Measurements from ENCODE around the gene PRKCA. TPM values are rescaled to one million over a fixed set of nuclear protein-coding genes. Genes with fewer than 3 reads are reported as not detected.

The PRKCA gene
- total and polyA plus RNA-seq, 2 of the 13 experiments (the other 11 are each of a cell fraction or from before 2014, with no cell fraction given) = 18.5 to 21.5 TPM

GRCh38 chr17:66272811-66273585, 29.4 kb upstream of the PRKCA start:
- H4K20me1 ChIP-seq (ENCODE audit: insufficient read depth, low read length) = no peaks in the 10 kb centered on the region
- H3K4me1 ChIP-seq (ENCODE audit: insufficient read depth, low read length) = peaks cover 35% of the 10 kb centered on the region
- H3K27ac ChIP-seq (ENCODE audit: extremely low read length, insufficient read depth, low read length) = no peak overlapping the region
- WGBS (ENCODE audit: low lambda C conversion rate) = 50% methylated on average over 5 of the region's 5 CpGs
- no peaks in the 10 kb centered on the region for H3K36me3 ChIP-seq (replicated peaks in 1 of 2; ENCODE audit: control insufficient read depth in 1 of 2, insufficient read depth in 2 of 2, low read length in 2 of 2)
- FAIRE-seq = no peak
- ATAC-seq = no peak
- no TSS peak for BruUV-seq (replicated peaks)
- no peaks in the 10 kb centered on the region for H3K27me3 ChIP-seq (ENCODE audit: control insufficient read depth in 1 of 2, insufficient read depth in 2 of 2, low read length in 2 of 2)
- TF ChIP-seq, protein P1, sequence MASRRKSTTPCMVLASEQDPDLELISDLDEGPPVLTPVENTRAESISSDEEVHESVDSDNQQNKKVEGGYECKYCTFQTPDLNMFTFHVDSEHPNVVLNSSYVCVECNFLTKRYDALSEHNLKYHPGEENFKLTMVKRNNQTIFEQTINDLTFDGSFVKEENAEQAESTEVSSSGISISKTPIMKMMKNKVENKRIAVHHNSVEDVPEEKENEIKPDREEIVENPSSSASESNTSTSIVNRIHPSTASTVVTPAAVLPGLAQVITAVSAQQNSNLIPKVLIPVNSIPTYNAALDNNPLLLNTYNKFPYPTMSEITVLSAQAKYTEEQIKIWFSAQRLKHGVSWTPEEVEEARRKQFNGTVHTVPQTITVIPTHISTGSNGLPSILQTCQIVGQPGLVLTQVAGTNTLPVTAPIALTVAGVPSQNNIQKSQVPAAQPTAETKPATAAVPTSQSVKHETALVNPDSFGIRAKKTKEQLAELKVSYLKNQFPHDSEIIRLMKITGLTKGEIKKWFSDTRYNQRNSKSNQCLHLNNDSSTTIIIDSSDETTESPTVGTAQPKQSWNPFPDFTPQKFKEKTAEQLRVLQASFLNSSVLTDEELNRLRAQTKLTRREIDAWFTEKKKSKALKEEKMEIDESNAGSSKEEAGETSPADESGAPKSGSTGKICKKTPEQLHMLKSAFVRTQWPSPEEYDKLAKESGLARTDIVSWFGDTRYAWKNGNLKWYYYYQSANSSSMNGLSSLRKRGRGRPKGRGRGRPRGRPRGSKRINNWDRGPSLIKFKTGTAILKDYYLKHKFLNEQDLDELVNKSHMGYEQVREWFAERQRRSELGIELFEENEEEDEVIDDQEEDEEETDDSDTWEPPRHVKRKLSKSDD (CRISPR knock-in tag; IDR thresholded peaks at IDR 0.05; ENCODE audit: low read depth) = no peak
- peak; percentile 81 for TF ChIP-seq BCL6 (CRISPR knock-in tag; IDR thresholded peaks at IDR 0.05)
- TF ChIP-seq, protein P2, sequence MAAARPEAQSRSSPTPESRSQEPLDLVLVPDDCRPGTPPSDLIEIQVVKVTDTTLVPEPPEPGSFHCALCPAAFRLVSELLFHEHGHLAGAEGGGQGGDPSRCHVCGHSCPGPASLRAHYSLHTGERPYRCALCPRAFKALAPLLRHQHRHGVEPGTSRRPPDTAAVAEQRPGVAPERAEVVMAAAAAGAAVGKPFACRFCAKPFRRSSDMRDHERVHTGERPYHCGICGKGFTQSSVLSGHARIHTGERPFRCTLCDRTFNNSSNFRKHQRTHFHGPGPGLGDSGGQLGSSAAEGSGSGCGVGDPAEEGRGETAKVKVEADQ (CRISPR knock-in tag; IDR thresholded peaks at IDR 0.05; ENCODE audit: borderline replicate concordance) = no peak
- TF ChIP-seq ZNF207 (IDR thresholded peaks at IDR 0.05; ENCODE audit: borderline replicate concordance) = no peak
- no peak for TF ChIP-seq RFX1 (IDR thresholded peaks at IDR 0.05)
- no peak for TF ChIP-seq ZNF577 (CRISPR knock-in tag; IDR thresholded peaks at IDR 0.05; ENCODE audit: borderline replicate concordance, low read depth)
- CTCF ChIA-PET (ENCODE audit: low intra/inter-chr PET ratio, low total read pairs) = no interaction called here
- intact Hi-C loops (cut with micrococcal nuclease; ENCODE audit: unreplicated experiment) (no loop called here), in situ Hi-C loops (cut with HindIII; ENCODE audit: extremely low pct_ligation_motif_present, low pct_unique_long_range_greater_than_20kb) (no loop called here)
- H3K9me3 ChIP-seq (ENCODE audit: low read length) = no peaks in the 10 kb centered on the region
- no peak overlapping the region for H2AFZ ChIP-seq (ENCODE audit: low read length)
- H3K4me3 ChIP-seq (replicated peaks in 1 of 3; ENCODE audit: insufficient read depth in 1 of 3, low read depth in 2 of 3, low read length in 3 of 3) = no peak overlapping the region
- H3K4me2 ChIP-seq (ENCODE audit: low read depth, low read length) = no peak overlapping the region
- no peak overlapping the region for H3K9ac ChIP-seq (ENCODE audit: insufficient read depth, low read depth, low read length)
- no peaks in the 10 kb centered on the region for H3K79me2 ChIP-seq (ENCODE audit: insufficient read depth, low read length)
- DNase-seq (ENCODE audit: low spot score) = no peak
- POLR2A ChIA-PET = no interaction called here

All from HepG2 (cell line).